ENCODE data around the gene RAB12.

- TF ChIP-seq EZH2 (IDR thresholded peaks at IDR 0.05; ENCODE audit: low read depth, low read length, severe bottlenecking): no peak
- TF ChIP-seq CHD1 (IDR thresholded peaks at IDR 0.05; ENCODE audit: low read depth, low read length): no peak
- TF ChIP-seq RAD21 (IDR thresholded peaks at IDR 0.05 in 1 of 2, conservative IDR thresholded peaks at IDR 0.05 in 1 of 2; ENCODE audit: low read depth in 2 of 2, low read length in 2 of 2): no peak
- TF ChIP-seq CTCF (IDR thresholded peaks at IDR 0.05; ENCODE audit: control extremely low read depth in 1 of 3, insufficient read depth in 1 of 3, low read depth in 1 of 3, low read length in 3 of 3): no peak
Observed at GRCh38 chr18:8562919-8563318, 46.3 kb upstream of the RAB12 start.
